Keratinocyte (primary cell): ENCODE measurements around the gene CXCL12. TPM values are rescaled to one million over a fixed set of nuclear protein-coding genes. Genes with fewer than 3 reads are reported as not detected.

Experiments used
- DNase-seq: peaks from one replicate; pipeline ENCODE4 v3.0.0-alpha.2; 2011; ENCODE audit warnings: low read depth, missing footprints, low spot score
- FAIRE-seq: peaks from 2 replicates; lab custom pipeline; 2011; peaks lifted over from hg19 to GRCh38; lab: Jason Lieb, UNC
- H2AFZ ChIP-seq: 2 replicates; pipeline ENCODE4 v1.6.0; 2012; ENCODE audit warnings: low read length, control low read depth, inconsistent platforms; ENCODE audit not compliant: control insufficient read depth
- H3K27ac ChIP-seq: 2 replicates; pipeline ENCODE4 v1.5.1; 2011; ENCODE audit warnings: low read length; ENCODE audit not compliant: control insufficient read depth, insufficient read depth
- H3K27me3 ChIP-seq: 3 replicates; pipeline ENCODE4 v1.6.0; 2011; ENCODE audit warnings: low read length; ENCODE audit not compliant: control insufficient read depth, insufficient read depth; ENCODE audit errors: extremely low read depth
- H3K36me3 ChIP-seq, 2 experiments: 2 replicates in 1 of 2; 3 replicates in 1 of 2; pipeline ENCODE4 v1.5.1; 2011; ENCODE audit warnings: low read length in 2 of 2, mild to moderate bottlenecking in 1 of 2; ENCODE audit not compliant: control insufficient read depth in 2 of 2, insufficient read depth in 2 of 2; ENCODE audit errors: extremely low read depth in 1 of 2
- H3K4me1 ChIP-seq: 3 replicates; pipeline ENCODE4 v1.5.1; 2011; ENCODE audit warnings: low read length; ENCODE audit not compliant: control insufficient read depth, insufficient read depth; ENCODE audit errors: extremely low read depth
- H3K4me2 ChIP-seq: 3 replicates; pipeline ENCODE4 v1.6.0; 2011; ENCODE audit warnings: low read depth, low read length; ENCODE audit not compliant: control insufficient read depth, insufficient read depth; ENCODE audit errors: extremely low read depth
- H3K4me3 ChIP-seq, 3 experiments: fragments of 200-600 bp in 1 of 3; sonication (generic) in 1 of 3; 2 replicates in 2 of 3; 3 replicates in 1 of 3; pipeline ENCODE4 v1.5.1; 2011 to 2016; ENCODE audit warnings: low read length in 3 of 3, mild to moderate bottlenecking in 3 of 3, control low read depth in 2 of 3, inconsistent platforms in 1 of 3, low read depth in 1 of 3, mixed read lengths in 1 of 3, mixed run types in 1 of 3, moderate library complexity in 1 of 3; ENCODE audit not compliant: control insufficient read depth in 2 of 3, insufficient read depth in 2 of 3; ENCODE audit errors: extremely low read depth in 1 of 3
- H3K79me2 ChIP-seq: 2 replicates; pipeline ENCODE4 v1.6.0; 2012; ENCODE audit warnings: low read length; ENCODE audit not compliant: control insufficient read depth, insufficient read depth
- H3K9ac ChIP-seq: 3 replicates; pipeline ENCODE4 v1.6.0; 2011; ENCODE audit warnings: low read length; ENCODE audit not compliant: control insufficient read depth, insufficient read depth; ENCODE audit errors: extremely low read depth
- H3K9me1 ChIP-seq: 3 replicates; pipeline ENCODE4 v1.6.0; 2011; ENCODE audit warnings: low read length; ENCODE audit not compliant: control insufficient read depth, insufficient read depth; ENCODE audit errors: extremely low read depth
- H3K9me3 ChIP-seq: 2 replicates; pipeline ENCODE4 v1.5.1; 2012; ENCODE audit warnings: low read depth, low read length; ENCODE audit not compliant: control insufficient read depth
- H4K20me1 ChIP-seq: 3 replicates; pipeline ENCODE4 v1.6.0; 2011; ENCODE audit warnings: low read length; ENCODE audit not compliant: control insufficient read depth, insufficient read depth; ENCODE audit errors: extremely low read depth
- EZH2 ChIP-seq: IDR thresholded peaks from one replicate; pipeline ENCODE4 v1.6.1; 2012; ENCODE audit warnings: inconsistent platforms, mild to moderate bottlenecking, low read length, moderate library complexity
- dilution Hi-C: fragments of 300-500 bp; cut with MboI; formaldehyde crosslinking; loops from one replicate; pipeline ENCODE4 v1.7.0; 2020; ENCODE audit warnings: low sequenced_read_pairs; ENCODE audit not compliant: extremely low pct_ligation_motif_present
- polyA plus RNA-seq, 5 experiments: library from polyadenylated mRNA; depleted of rRNA in 3 of 5; stranded (reverse) in 3 of 5; stranded (forward) in 1 of 5; unstranded in 1 of 5; fragments of >200 nt; gene quantifications; 1 replicate in 1 of 5; 2 replicates in 3 of 5; 3 replicates in 1 of 5; pipeline versions ENCODE4 v1.2.1 to v1.2.3, GENCODE V29; 2011 to 2012; ENCODE audit warnings: missing spikeins in 2 of 5, low read depth in 1 of 5, low replicate concordance in 1 of 5
- TF ChIP-seq, protein P1 (sequence below), 3 experiments: IDR thresholded peaks in 1 of 3; conservative IDR thresholded peaks in 1 of 3; optimal IDR thresholded peaks in 1 of 3; 2 replicates in 2 of 3; 3 replicates in 1 of 3; pipeline versions ENCODE3 to v1.5.1; 2011; ENCODE audit warnings: low read length in 3 of 3, mild to moderate bottlenecking in 3 of 3, moderate library complexity in 2 of 3, control low read depth in 1 of 3, inconsistent platforms in 1 of 3; ENCODE audit not compliant: insufficient read depth in 2 of 3; ENCODE audit errors: extremely low read depth in 1 of 3

Gene CXCL12
- polyA plus RNA-seq, 1 donor (not counting 4 experiments of a cell fraction or from before 2014, with no cell fraction given) = not detected

DNA sequence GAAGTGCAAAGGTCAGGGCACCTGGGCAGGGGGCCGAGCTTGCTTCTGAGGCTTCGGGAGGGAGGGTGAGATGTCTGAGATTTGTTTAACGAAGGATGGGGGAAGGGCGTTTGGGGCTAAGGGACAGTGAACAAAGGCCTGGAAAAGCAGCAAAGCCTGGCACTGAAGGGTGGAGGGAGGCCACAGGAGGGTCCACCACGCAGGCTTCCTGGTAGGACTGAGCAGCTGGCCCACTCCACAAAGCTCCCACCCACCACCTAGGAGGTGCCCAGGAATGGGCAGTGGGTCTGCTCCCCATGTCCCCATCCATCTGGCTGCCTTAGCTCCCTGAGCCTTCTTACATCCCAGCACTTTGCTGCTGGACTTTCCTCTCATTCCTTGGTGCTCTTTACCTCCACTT is 39.4 kb upstream of the CXCL12 start:
- Histone ChIP-seq H3K9me1 (no peaks in the 10 kb centered on the region), H3K79me2 (no peaks in the 10 kb centered on the region), H3K4me3 (no peak overlapping the region), H3K27ac (no peak overlapping the region), H3K9ac (no peak overlapping the region), H3K27me3 (no peaks in the 10 kb centered on the region), H3K9me3 (peaks cover 9% of the 10 kb centered on the region), H2AFZ (no peak overlapping the region), H3K4me2 (no peak overlapping the region), H3K4me1 (no peaks in the 10 kb centered on the region), H3K36me3 (no peaks in the 10 kb centered on the region), H4K20me1 (no peaks in the 10 kb centered on the region)
- DNase-seq = no peak
- FAIRE-seq = no peak
- no peak for TF ChIP-seq EZH2
- TF ChIP-seq, protein P1, sequence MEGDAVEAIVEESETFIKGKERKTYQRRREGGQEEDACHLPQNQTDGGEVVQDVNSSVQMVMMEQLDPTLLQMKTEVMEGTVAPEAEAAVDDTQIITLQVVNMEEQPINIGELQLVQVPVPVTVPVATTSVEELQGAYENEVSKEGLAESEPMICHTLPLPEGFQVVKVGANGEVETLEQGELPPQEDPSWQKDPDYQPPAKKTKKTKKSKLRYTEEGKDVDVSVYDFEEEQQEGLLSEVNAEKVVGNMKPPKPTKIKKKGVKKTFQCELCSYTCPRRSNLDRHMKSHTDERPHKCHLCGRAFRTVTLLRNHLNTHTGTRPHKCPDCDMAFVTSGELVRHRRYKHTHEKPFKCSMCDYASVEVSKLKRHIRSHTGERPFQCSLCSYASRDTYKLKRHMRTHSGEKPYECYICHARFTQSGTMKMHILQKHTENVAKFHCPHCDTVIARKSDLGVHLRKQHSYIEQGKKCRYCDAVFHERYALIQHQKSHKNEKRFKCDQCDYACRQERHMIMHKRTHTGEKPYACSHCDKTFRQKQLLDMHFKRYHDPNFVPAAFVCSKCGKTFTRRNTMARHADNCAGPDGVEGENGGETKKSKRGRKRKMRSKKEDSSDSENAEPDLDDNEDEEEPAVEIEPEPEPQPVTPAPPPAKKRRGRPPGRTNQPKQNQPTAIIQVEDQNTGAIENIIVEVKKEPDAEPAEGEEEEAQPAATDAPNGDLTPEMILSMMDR (optimal IDR thresholded peaks at IDR 0.05 in 1 of 3, IDR thresholded peaks at IDR 0.05 in 1 of 3, conservative IDR thresholded peaks at IDR 0.05 in 1 of 3; ENCODE audit: extremely low read depth in 1 of 3, insufficient read depth in 2 of 3, low read length in 3 of 3) = no peak
- dilution Hi-C loops = no loop called here

GRCh38 chr10:44422570-44423101 is 37.7 kb upstream of the CXCL12 start:
- Histone ChIP-seq H3K4me3 (no peak overlapping the region), H3K4me2 (no peak overlapping the region), H3K9me3 (peaks cover 7% of the 10 kb centered on the region), H3K27ac (no peak overlapping the region), H3K4me1 (no peaks in the 10 kb centered on the region), H2AFZ (no peak overlapping the region), H3K9me1 (no peaks in the 10 kb centered on the region), H3K79me2 (no peaks in the 10 kb centered on the region), H4K20me1 (no peaks in the 10 kb centered on the region), H3K27me3 (no peaks in the 10 kb centered on the region), H3K36me3 (no peaks in the 10 kb centered on the region), H3K9ac (no peak overlapping the region)
- no peak for DNase-seq
- dilution Hi-C loops = no loop called here
- FAIRE-seq = no peak
- TF ChIP-seq, protein P1 (optimal IDR thresholded peaks at IDR 0.05 in 1 of 3, IDR thresholded peaks at IDR 0.05 in 1 of 3, conservative IDR thresholded peaks at IDR 0.05 in 1 of 3; ENCODE audit: extremely low read depth in 1 of 3, insufficient read depth in 2 of 3, low read length in 3 of 3) = no peak
- TF ChIP-seq EZH2 = no peak
